Glomerular endothelial cell (primary cell): ENCODE measurements around the gene UACA. TPM values are rescaled to one million over a fixed set of nuclear protein-coding genes. Genes with fewer than 3 reads are reported as not detected.
"Not testable (repeated sequence)": the region's sequence is repeated elsewhere in the genome, so short reads cannot be mapped to it uniquely, and the experiment has no call there.

Source experiments
- DNase-seq: peaks from one replicate; pipeline ENCODE4 v3.0.0-alpha.2; 2011; ENCODE audit warnings: low read depth, low spot score; ENCODE audit errors: extremely low read depth
- total RNA-seq: library from RNA; depleted of rRNA; stranded (reverse); fragments of >200 nt; gene quantifications from 2 replicates; pipeline ENCODE4 v1.2.3, GENCODE V29; 2015

Gene UACA
- total RNA-seq, 1 donor from 2014 or later, result 247 TPM

DNA sequence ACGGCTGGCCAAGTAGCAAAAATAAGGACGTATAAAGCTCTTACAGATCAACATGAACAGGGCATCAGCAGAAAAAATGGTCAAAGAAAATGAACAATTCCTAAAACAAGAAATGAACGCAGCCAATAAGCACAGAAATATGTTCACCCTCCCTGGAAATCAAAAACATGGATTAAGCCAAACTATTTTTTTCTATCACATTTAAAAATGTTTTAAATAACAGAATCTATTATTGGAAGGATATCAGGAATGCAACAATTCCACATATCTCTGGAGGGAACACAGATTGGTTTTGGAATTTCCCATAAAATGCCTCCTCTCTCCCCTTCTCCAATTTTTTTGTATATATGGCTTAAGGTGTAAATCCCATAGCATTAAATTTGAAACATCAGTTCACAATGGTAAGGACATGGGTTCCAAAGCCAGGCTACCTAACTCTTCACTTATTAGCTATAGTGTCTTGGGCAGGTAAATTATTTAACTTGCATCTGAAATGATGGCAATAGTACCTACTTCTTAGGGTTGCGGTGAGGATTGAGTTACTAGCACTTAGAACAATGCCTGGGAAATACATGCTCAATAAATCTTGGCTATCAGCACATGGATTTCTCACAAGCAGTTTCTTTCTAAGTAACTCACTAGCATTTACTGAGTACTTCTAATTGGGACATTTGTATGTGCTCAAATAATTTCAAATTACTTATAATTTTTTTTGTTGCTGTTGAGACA lies 10.1 kb downstream of the UACA start:
- DNase-seq, result no peak

DNA sequence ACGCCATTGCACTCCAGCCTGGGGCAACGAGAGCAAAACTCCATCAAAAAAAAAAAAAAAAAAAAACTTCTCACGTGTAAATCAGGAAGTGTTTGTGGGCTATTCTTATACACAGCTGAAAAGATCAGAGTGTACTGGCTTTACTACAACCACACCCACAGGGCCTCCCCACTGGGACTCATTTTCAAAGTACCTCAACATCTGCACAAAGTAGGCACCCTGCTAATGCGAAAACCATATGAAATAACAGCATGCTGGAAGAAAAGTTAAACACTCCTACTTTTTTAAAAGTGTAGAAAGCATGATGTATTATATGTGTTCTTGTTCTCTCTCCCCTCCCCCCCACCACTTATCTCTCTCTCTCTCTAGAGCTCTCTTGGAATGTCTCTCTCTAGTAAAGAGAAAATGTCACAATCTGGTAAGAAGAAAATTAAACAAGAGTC lies 11.1 kb downstream of the UACA start:
- no peak for DNase-seq

DNA sequence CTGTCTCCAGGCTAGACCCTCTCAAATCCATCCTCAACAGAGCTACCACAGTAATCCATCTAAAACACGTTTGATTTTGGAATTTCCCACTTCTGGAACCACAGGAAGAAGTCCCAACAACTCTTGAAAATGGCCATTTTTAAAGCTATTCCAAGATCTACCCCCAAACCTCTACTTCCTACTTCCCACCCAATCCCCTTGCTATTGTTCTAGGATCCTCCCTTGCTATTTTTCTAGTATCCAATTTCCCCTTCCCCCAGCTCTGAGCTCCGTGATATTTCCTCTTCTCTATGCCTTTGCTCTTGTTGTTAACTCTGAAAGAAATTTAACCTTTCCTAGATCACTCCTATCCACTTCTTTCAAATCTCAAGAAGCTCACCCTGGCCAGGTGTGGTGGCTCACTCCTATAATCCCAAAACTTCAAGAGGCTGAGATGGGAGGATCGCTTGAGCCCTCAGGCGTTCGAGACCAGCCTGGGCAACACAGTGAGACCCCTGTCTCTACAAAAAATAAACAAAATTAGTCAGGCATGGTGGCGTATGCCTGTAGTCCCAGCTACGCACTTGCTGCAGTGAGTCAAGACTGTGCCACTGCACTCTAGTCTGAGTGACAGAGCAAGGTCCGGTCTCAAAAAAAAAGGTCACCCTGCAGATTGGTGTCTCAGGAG lies 13.0 kb downstream of the UACA start:
- no peak for DNase-seq

DNA sequence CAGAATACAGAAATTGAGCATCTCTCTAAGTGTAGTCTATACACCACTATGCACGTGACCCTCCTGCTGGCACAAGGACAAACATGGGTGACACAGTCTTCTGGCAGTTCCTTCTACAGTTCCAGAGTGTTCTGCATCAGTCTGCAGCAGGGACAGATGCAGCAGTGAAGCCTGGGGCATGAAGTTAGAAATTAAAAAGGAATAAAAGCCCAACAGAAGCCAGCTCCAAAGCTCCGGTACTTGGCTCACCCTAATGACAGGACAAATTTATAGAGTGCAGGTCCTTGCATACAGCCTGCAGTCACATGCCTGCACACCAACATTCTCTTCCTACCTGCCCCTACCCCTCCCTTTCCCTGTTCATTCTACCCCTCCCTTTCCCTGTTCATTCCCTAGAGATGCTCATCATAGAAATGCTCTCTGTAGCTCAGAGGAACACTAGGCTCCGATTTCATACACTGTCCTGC lies 15.0 kb downstream of the UACA start:
- DNase-seq, result no peak

DNA sequence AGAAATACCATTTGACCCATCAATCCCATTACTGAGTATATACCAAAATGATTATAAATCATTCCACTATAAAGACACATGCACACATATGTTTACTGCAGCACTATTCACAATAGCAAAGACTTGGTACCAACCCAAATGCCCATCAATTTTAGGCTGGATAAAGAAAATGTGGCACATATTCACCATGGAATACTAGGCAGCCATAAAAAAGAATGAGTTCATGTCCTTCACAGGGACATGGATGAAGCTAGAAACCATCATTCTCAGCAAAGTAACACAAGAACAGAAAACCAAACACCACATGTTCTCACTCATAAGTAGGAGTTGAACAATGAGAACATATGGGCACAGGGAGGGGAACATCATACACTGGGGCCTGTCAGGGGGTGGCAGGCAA lies 16.8 kb downstream of the UACA start:
- not testable (repeated sequence) for DNase-seq

DNA sequence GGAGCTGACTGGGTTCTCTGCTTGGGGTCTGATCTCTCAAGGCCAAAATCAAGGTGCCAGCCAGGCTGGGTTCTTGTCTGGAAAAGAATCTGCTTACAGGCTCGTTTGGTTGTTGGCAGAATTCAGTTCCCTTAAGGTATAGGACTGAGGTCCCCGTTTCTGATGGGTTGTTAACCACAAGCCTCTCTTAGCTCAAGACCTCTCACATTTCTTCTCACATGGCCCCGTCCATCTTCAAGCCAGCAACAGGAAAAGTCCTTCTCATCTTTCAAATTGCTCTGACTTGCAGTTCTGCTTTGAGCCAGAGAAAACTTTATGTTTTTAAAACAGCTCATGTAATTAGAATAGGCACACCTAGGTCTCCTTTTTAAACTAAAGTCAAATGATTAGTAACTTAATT lies 20.4 kb downstream of the UACA start:
- no peak for DNase-seq

DNA sequence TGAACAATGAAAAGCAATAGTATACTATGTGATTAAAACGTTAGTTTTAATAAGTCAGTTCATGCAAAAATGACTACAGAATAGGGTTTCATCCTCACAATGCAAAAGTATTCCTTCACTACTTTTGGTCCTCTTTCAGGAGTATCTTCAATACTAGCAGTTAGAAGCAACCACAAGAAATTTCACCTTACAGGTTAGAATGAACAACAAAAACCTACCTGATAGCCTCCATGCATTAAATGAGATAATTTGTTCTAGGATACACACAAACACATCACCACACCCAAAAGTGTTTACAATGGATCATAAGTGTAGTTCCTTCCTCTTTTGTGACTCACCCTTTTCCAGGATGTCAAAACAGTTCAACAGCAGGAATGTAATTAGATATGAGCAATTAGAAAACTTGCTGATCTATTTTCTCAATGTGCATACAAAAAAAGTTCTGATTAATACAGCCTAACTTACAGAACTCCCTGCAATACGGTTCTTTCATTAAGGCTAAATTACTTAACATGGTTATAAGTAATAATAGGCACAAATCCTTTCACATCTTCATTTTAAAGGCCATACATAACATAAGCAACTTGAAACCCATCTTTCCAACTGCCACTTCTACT lies 21.6 kb downstream of the UACA start:
- no peak for DNase-seq

DNA sequence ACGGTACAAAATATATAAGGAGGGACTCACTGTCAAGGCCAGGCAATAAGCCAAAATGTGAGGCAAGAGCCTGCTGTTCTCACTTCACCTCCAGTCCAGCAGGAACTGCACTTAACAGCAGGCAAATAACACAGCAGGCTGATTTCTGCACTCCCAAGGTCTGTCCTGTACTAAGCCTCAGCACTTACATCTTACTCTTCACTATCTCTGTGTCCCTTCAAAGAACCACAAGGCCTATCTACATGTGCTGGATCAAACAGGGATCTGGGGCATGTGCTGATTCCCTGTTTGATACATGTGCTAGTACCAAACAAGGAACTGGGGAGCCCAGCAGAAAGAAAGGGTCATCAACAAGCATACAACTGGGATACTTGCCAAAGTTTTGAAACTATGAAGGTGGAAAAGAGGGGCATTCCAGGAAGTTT lies 22.2 kb downstream of the UACA start:
- DNase-seq, result no peak

DNA sequence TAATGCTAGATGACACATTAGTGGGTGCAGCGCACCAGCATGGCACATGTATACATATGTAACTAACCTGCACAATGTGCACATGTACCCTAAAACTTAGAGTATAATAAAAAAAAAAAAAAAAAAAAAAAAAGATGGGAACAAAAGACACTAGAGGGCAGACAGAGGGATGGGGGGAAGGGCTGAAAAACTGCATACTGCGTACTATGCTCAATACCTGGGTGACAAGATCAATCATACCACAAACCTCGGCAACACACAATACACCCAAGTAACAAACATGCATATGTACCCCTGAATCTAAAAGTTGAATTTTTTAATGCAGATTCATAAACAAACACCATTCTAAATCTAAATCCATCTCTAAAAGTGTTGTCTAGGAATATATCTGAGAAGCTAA lies 28.3 kb downstream of the UACA start:
- DNase-seq, result not testable (repeated sequence)

DNA sequence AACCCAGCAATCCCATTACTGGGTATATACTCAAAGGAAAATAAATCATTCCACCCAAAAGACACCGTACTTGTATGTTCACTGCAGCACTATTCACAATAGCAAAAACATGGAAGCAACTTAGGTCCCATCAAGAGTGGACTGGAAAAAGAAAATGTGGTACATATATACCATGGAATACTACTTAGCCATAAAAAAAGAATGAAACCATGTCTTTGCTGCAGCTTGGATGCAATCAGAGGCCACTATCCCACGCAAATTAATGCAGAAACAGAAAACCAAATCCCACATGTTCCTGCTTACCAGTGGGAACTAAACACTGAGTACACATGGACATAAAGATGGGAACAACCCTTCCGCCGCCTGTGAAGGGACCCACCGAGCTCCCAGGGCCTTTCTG lies 34.2 kb downstream of the UACA start:
- no peak for DNase-seq

DNA sequence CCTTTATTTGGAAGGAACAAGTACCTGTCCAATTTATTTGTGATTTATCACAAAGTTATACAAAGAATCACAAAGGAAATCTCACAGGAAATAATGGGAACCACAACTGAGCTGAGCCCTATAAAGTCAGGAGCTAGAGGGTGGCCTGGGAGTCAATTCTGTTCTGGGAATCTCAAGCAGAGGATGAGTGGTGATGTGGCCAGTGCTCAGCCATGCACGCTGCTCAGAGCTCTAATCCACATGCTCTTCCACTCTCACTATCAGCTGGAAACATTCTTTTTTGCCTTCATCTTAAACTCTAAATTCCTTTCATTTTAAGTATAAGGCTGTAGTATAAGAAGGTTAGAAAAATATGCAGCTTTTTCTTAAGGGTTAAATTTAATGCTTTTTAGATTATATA lies 36.6 kb downstream of the UACA start:
- no peak for DNase-seq

DNA sequence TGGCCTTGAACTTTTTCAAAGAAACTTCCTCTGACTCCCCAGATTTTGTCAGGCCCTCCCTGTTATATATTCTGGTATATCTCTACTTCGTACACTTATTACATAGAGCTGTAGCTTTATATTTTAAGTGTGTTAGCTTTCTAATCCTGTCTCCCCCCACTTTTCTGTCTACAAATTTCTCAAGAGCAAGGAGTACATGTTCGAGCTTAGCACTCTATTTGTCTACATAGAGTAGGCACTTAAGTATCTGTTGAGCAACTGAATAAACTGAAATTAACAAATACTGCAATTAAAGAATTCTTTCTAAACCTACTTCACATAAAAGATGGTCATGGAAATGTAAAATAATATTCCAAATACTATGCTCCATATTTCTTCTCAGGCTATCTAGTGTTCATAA lies 39.4 kb downstream of the UACA start:
- DNase-seq, result no peak

DNA sequence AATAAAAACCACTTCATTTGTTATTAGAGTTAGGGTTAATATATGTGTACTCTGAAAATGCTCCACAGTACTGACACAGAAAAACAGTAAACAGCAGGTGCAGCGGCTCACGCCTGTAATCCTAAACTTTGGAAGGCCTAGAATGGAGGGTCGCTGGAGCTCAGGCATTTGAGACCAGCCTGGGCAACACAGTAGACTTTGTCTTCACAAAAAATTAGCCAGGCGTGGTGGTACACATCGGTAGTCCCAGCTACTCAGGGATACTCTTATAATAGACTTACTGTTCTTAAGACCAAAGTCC lies 40.3 kb downstream of the UACA start:
- DNase-seq, result no peak

DNA sequence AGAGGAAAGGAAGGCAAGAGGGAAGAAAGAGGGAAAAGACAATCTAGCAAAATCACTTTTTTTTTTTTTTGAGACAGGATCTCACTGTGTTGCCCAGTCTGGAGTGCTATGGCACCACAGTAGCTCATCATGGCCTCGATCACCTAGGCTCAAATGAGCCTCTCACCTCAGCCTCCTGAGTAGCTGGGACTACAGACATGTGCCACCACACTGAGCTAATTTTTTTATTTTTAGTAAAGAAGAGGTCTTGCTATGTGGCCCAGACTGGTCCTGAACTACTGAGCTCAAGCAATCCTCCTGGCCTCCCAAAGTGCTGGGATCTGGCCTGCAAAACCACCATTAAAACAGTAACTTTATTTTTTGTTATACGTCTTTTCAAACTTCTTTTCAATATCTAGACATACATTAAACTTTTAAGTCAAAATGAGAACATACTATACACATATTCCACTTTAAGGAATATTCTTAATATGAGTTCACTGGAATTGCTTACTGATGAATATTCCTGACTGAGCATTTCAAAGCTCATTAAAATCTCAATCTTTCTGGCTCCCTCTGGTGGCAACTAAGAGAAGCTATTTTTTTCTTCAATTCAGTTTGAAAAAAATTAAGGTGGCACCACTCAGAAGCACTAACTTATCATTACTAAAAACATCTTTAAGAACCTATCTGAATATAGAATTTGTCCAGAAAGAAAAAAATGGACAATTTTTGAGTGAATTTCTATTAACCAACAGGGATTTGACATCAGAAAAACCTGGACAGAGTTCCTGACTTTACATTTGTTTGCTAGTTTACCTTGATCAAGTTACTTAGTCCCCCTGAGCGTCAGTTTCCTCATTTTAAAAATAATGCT lies 40.9 kb downstream of the UACA start:
- DNase-seq, result no peak

DNA sequence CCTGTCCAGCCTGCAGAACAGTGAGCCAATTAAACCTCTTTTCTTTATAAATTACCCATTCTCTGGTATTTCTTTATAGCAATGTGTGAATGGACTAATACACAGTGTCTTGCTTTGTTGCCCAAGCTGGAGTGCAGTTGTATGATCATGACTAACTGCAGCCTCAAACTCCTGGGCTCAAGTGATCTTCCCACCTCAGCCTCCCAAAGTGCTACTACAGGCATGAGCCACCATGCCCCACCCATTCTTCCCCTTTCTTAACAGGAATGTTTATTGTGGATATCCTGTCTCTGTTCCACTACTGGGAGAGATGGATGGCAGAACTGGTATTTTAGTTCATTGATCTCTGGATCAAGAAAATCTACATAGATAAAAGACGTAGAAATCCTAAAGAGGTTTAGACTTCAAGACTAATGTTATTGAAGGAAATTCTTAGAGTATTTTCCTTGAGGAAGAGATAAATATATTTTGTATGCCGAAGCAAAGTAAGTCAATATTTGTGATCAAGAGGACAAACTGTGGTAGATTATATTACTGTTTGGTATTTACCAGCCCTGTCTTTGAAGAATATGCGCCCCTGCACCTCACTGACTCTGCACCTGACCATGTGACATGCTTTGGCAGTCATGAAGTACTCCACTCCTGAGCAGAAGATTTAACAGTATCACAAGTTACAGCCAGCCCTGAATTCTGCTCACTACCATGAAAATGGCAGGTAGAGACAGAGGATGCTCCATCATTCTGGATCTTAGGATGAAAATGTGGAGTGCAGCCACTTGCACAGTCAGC lies 42.9 kb downstream of the UACA start:
- no peak for DNase-seq

DNA sequence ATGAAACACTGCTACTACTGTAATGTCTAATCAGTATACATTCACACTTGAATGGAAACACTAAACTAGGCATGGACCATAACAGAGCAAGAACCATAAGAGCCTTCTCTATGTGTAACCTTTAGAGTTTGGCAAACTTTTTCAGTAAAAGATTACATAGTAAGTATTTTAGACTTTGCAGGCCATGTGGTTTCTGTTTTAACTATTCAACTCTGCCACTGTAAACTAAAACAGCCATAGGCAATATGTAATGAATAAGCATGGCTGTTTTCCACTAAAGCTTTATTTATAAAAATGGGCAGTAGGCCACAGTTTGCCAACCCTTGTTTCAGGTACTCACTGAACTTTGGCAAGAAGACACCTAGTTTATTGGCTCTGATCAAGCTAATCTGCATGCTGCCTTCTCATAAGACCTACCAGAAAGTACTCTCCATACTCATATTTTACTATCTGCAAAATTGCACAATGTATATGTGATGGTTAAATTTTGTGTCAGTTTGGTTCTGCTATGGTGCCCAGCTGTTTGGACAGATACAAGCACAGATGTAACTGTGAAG lies 46.0 kb downstream of the UACA start:
- no peak for DNase-seq

DNA sequence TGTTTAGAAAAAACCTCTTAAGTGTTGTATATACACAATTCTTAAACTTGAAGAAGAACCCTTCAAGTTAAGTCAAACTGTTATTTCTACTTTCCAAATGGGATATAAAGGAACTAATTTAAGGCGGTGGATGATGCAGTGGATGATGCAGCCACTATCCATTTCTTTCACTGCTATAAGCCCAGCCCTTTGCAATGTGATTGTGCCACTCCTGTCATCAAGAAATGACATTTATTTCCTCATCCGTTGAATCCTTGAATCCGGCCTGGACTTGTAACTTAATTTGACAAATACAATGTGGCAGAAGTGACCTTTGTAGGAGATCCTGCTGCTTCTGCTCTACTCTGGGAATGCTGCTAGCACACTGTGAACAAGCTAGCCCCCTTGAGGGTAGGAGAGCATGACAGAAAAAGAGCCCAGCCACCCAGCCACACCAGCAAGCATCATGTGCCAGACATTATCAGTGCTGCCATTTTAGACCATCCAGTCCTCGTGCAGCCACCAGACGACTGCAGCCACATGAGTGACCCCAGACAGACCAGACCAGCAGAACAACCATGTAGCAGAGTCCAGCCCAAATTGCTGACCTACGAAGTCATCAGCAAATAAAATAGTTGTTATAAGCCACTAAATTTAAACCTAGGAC lies 47.4 kb downstream of the UACA start:
- no peak for DNase-seq

DNA sequence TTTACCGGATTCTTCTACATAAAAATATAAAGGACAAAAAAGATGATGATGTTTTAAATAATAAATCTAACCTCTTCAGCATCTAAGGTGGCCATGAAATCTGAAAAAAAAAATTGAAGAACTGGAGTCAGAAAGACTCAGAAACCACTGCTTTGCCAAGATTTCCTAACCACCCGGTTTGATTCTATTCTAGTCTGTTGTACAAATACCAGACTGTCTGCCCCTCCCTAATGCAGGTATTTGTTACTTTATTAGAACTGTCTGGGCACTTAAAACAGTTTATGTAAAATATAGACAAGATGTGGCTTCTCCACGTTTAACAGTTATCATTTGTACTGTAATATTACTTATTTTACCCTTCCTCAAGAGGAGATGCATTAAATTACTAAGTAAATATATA lies 48.8 kb downstream of the UACA start:
- DNase-seq, result no peak

DNA sequence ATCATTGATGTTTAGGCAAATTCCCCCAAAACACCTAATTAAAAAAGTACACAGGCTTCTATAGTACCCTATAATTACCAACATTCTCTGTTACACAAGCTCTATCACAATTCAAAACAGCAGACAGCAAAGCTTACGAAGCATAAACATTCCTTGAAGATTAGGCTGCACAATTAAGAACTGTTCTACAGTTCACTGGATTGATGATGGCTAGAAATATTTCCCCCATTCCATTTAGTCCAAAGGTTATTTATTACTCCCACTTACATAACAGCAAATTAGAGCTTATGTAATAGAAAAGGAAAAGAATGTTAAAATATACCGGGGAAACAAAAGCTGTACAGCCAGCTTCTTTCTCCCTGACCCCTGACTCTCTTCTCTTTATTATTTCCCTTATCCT lies 49.3 kb downstream of the UACA start:
- DNase-seq, result no peak

DNA sequence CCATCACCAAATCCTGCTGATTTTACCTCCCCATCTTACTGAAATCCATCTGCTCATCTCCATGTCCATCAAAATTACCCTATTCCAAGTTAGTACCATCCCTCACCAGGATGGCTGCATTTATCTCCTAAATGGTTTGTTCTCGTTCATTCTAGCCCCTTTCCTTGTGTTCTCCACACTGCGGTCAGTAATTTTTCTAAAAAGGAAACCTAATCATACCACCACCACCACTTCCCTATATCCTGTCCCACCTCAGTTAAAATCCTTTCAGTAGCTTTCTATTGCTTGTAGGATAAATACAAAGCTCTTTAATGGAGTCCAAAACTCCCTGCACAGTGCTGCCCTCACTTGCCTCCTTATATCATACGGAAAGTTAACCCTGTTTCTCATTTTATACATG lies 51.1 kb downstream of the UACA start:
- DNase-seq, result no peak
